ENCODE measurements around the gene FTH1.

GRCh38 chr11:61983419-61983818 is 16.0 kb upstream of the FTH1 start:
- TF ChIP-seq CTCF (IDR thresholded peaks at IDR 0.05) (no peak), POLR2A (IDR thresholded peaks at IDR 0.05) (no peak)

Data from Peyer's patch (tissue), 4 donors.